Neuronal stem cell (in vitro differentiated cells): ENCODE measurements around the gene C19orf47.

ENCODE experiments used
- DNase-seq: peaks from one replicate; pipeline ENCODE4 v3.0.0-alpha.2; 2013; ENCODE audit warnings: low spot score
- H2AFZ ChIP-seq: one replicate; pipeline ENCODE4 v1.6.1; 2013; ENCODE audit warnings: mild to moderate bottlenecking, low read length, inconsistent platforms
- H2AK5ac ChIP-seq: 2 replicates; pipeline ENCODE4 v1.6.1; 2013; ENCODE audit warnings: low read depth, mild to moderate bottlenecking, inconsistent platforms, low read length, moderate library complexity, mixed read lengths
- H2BK120ac ChIP-seq: 2 replicates; pipeline ENCODE4 v1.6.1; 2013; ENCODE audit warnings: low read depth, mild to moderate bottlenecking, inconsistent platforms, low read length, moderate library complexity, mixed read lengths
- H2BK12ac ChIP-seq: one replicate; pipeline ENCODE4 v1.6.1; 2013; ENCODE audit warnings: low read length, inconsistent platforms
- H2BK15ac ChIP-seq: 2 replicates; pipeline ENCODE4 v1.6.1; 2013; ENCODE audit warnings: mild to moderate bottlenecking, low read length, inconsistent platforms, mixed read lengths
- H2BK5ac ChIP-seq: one replicate; pipeline ENCODE4 v1.6.1; 2013; ENCODE audit warnings: inconsistent platforms, mild to moderate bottlenecking, low read length, moderate library complexity
- H3K14ac ChIP-seq: one replicate; pipeline ENCODE4 v1.6.1; 2013; ENCODE audit warnings: low read length, inconsistent platforms
- H3K18ac ChIP-seq: 2 replicates; pipeline ENCODE4 v1.6.1; 2013; ENCODE audit warnings: low read length, inconsistent platforms
- H3K23ac ChIP-seq: 2 replicates; pipeline ENCODE4 v1.6.1; 2013; ENCODE audit warnings: low read depth, mild to moderate bottlenecking, mixed read lengths, low read length, inconsistent platforms; ENCODE audit not compliant: poor library complexity
- H3K27ac ChIP-seq: replicated peaks from 3 replicates; pipeline ENCODE4 v1.5.1; 2013; ENCODE audit warnings: low read length, inconsistent platforms
- H3K27me3 ChIP-seq, 3 experiments: 2 replicates each; pipeline ENCODE4 v1.6.1; 2013; ENCODE audit warnings: low read length in 3 of 3, mild to moderate bottlenecking in 2 of 3, inconsistent platforms in 1 of 3, low read depth in 1 of 3, mixed read lengths in 1 of 3, moderate library complexity in 1 of 3; ENCODE audit not compliant: control insufficient read depth in 3 of 3, insufficient read depth in 3 of 3
- H3K36me3 ChIP-seq, 2 donors: replicated peaks in 1 of 2; 2 replicates each; pipeline ENCODE4 v1.6.1; 2013; ENCODE audit warnings: low read length in 2 of 2; ENCODE audit not compliant: control insufficient read depth in 2 of 2, insufficient read depth in 2 of 2
- H3K4ac ChIP-seq: 2 replicates; pipeline ENCODE4 v1.6.1; 2013; ENCODE audit warnings: inconsistent platforms, mild to moderate bottlenecking, low read length, moderate library complexity
- H3K4me1 ChIP-seq, 2 donors: 1 replicate in 1 of 2; 2 replicates in 1 of 2; pipeline ENCODE4 v1.6.1; 2013; ENCODE audit warnings: low read length in 2 of 2, low read depth in 1 of 2; ENCODE audit not compliant: control insufficient read depth in 2 of 2, insufficient read depth in 1 of 2
- H3K4me2 ChIP-seq: one replicate; pipeline ENCODE4 v1.6.1; 2013; ENCODE audit warnings: mild to moderate bottlenecking, low read length, inconsistent platforms; ENCODE audit not compliant: insufficient read depth, poor library complexity, severe bottlenecking
- H3K4me3 ChIP-seq, 2 donors: 2 replicates each; pipeline ENCODE4 v1.5.1; 2013; ENCODE audit warnings: low read length in 2 of 2, mild to moderate bottlenecking in 2 of 2, inconsistent platforms in 1 of 2, moderate library complexity in 1 of 2
- H3K79me1 ChIP-seq: one replicate; pipeline ENCODE4 v1.6.1; 2013; ENCODE audit warnings: low read depth, mild to moderate bottlenecking, inconsistent platforms, low read length, moderate library complexity
- H3K9ac ChIP-seq: one replicate; pipeline ENCODE4 v1.6.1; 2013; ENCODE audit warnings: mild to moderate bottlenecking, low read depth, low read length, inconsistent platforms; ENCODE audit not compliant: poor library complexity
- H3K9me3 ChIP-seq, 2 donors: replicated peaks in 1 of 2; 2 replicates each; pipeline versions ENCODE3 to v1.6.1; 2013; ENCODE audit warnings: low read length in 2 of 2, mild to moderate bottlenecking in 2 of 2, inconsistent platforms in 1 of 2, low read depth in 1 of 2, mixed read lengths in 1 of 2, moderate library complexity in 1 of 2; ENCODE audit not compliant: control insufficient read depth in 2 of 2, insufficient read depth in 1 of 2
- H4K8ac ChIP-seq: one replicate; pipeline ENCODE4 v1.6.1; 2013; ENCODE audit warnings: low read depth, mild to moderate bottlenecking, inconsistent platforms, low read length, moderate library complexity
- H4K91ac ChIP-seq: one replicate; pipeline ENCODE4 v1.6.1; 2013; ENCODE audit warnings: low read length, low read depth, mild to moderate bottlenecking, inconsistent platforms; ENCODE audit not compliant: poor library complexity
- WGBS, 2 donors: extraction: QIAGEN DNeasy Blood & Tissue Kit; methylation state at CpG; one replicate each; pipeline ENCODE4 v1.1.7; 2013; ENCODE audit warnings: missing lambda C conversion rate in 2 of 2, mixed read lengths in 1 of 2; ENCODE audit not compliant: insufficient read length in 2 of 2, insufficient replicate concordance in 1 of 2; ENCODE audit errors: extremely low coverage in 2 of 2; 5-methylcytosine and 5-hydroxymethylcytosine counted together

C19orf47 gene

GRCh38 chr19:40285353-40286234 lies 62.6 kb downstream of the C19orf47 start:
- no peak overlapping the region for H2AK5ac ChIP-seq
- no peak overlapping the region for H4K91ac ChIP-seq
- H2AFZ ChIP-seq: peak overlapping the region; percentile 96
- H3K4me2 ChIP-seq: peak overlapping the region; percentile 67
- no peaks in the 10 kb centered on the region for H3K27me3 ChIP-seq
- H2BK120ac ChIP-seq: no peak overlapping the region
- H3K9me3 ChIP-seq: no peaks in the 10 kb centered on the region
- H4K8ac ChIP-seq: no peak overlapping the region
- H3K27ac ChIP-seq: peak overlapping the region; percentile 99
- peak overlapping the region; percentile 92 for H3K18ac ChIP-seq
- peaks cover 15% of the 10 kb centered on the region for H3K79me1 ChIP-seq
- peaks cover 4 to 13% of the 10 kb centered on the region in 2 donors for H3K36me3 ChIP-seq
- H2BK15ac ChIP-seq: no peak overlapping the region
- WGBS, 2 donors: no CpG with 5 or more reads among the region's 42 CpGs
- peak overlapping the region; percentile 99 for H2BK5ac ChIP-seq
- no peak overlapping the region for H3K4ac ChIP-seq
- DNase-seq: peak; percentile 99
- H3K23ac ChIP-seq: peak overlapping the region; percentile 83
- H3K4me3 ChIP-seq: peak overlapping the region; percentile 93 to 99
- H3K4me1 ChIP-seq: peaks cover 8 to 11% of the 10 kb centered on the region in 2 donors
- H2BK12ac ChIP-seq: no peak overlapping the region
- peak overlapping the region; percentile 78 for H3K9ac ChIP-seq
- H3K14ac ChIP-seq: no peak overlapping the region

- no peak within 1 kb of the TSS for H2BK12ac ChIP-seq
- H4K8ac ChIP-seq: no peak within 1 kb of the TSS
- H2AK5ac ChIP-seq: peak within 1 kb of the TSS; percentile 61
- H3K36me3 ChIP-seq: peaks cover 4 to 13% of the 10 kb centered on the region in 2 donors
- peak within 1 kb of the TSS; percentile 99 for H2BK5ac ChIP-seq
- H3K27me3 ChIP-seq: no peaks in the 10 kb centered on the region
- peak within 1 kb of the TSS; percentile 77 for H2BK120ac ChIP-seq
- peak within 1 kb of the TSS; percentile 97 for H3K14ac ChIP-seq
- peak within 1 kb of the TSS; percentile 100 for H3K18ac ChIP-seq
- WGBS, 2 donors: no CpG with 5 or more reads among the region's 84 CpGs
- peak within 1 kb of the TSS; percentile 93 for H2BK15ac ChIP-seq
- H3K4ac ChIP-seq: peak within 1 kb of the TSS; percentile 79
- no peak within 1 kb of the TSS for H4K91ac ChIP-seq
- H3K9me3 ChIP-seq: no peaks in the 10 kb centered on the region
- peak within 1 kb of the TSS; percentile 95 for H3K9ac ChIP-seq
- peak within 1 kb of the TSS; percentile 96 for H2AFZ ChIP-seq
- peaks cover 8 to 13% of the 10 kb centered on the region in 2 donors for H3K4me1 ChIP-seq
- peak; percentile 94 for DNase-seq
- H3K23ac ChIP-seq: peak within 1 kb of the TSS; percentile 83
- peaks cover 20% of the 10 kb centered on the region for H3K79me1 ChIP-seq
- H3K4me3 ChIP-seq: peak within 1 kb of the TSS; percentile 94 to 99
- peak within 1 kb of the TSS; percentile 99 for H3K27ac ChIP-seq
- H3K4me2 ChIP-seq: peak within 1 kb of the TSS; percentile 85
Measured at GRCh38 chr19:40284501-40285352, 63.5 kb downstream of the C19orf47 start, which contains the start of gene AKT2. AKT2 (minus strand) TSS chr19:40285345; CDS start chr19:40265267, 20,078 bp downstream.

- no peak for DNase-seq
- peaks cover 8 to 13% of the 10 kb centered on the region in 2 donors for H3K4me1 ChIP-seq
- H3K9ac ChIP-seq: peak overlapping the region; percentile 95
- no peaks in the 10 kb centered on the region for H3K9me3 ChIP-seq
- peak overlapping the region; percentile 90 for H3K27ac ChIP-seq
- no peak overlapping the region for H2BK12ac ChIP-seq
- no peak overlapping the region for H4K91ac ChIP-seq
- no peak overlapping the region for H4K8ac ChIP-seq
- H3K27me3 ChIP-seq: no peaks in the 10 kb centered on the region
- peak overlapping the region; percentile 61 for H2AK5ac ChIP-seq
- no CpG with 5 or more reads among the region's 4 CpGs for WGBS, 2 donors
- peaks cover 20% of the 10 kb centered on the region for H3K79me1 ChIP-seq
- no peak overlapping the region for H2BK15ac ChIP-seq
- no peak overlapping the region for H2BK5ac ChIP-seq
- peak overlapping the region; percentile 94 to 99 for H3K4me3 ChIP-seq
- no peak overlapping the region for H3K23ac ChIP-seq
- H3K4ac ChIP-seq: no peak overlapping the region
- H2BK120ac ChIP-seq: peak overlapping the region; percentile 77
- peak overlapping the region; percentile 98 for H3K18ac ChIP-seq
- peak overlapping the region; percentile 96 for H2AFZ ChIP-seq
- H3K36me3 ChIP-seq: peaks cover 4 to 13% of the 10 kb centered on the region in 2 donors
- H3K4me2 ChIP-seq: peak overlapping the region; percentile 85
- H3K14ac ChIP-seq: peak overlapping the region; percentile 95
Measured at GRCh38 chr19:40284251-40284500, 64.0 kb downstream of the C19orf47 start.
